Glutamatergic neuron (in vitro differentiated cells): ENCODE measurements around the gene EPHB2. TPM values are rescaled to one million over a fixed set of nuclear protein-coding genes. Genes with fewer than 3 reads are reported as not detected.

Source experiments
- DNase-seq: peaks from one replicate; pipeline ENCODE4 v3.0.0; 2022
- H3K27ac Mint-ChIP-seq: one replicate; pipeline ENCODE4 v1.8.0; 2020; ENCODE audit warnings: mild to moderate bottlenecking, mixed read lengths, inconsistent platforms; ENCODE audit not compliant: unreplicated experiment
- H3K27me3 Mint-ChIP-seq: one replicate; pipeline ENCODE4 v1.8.0; 2020; ENCODE audit warnings: mild to moderate bottlenecking, moderate library complexity, mixed read lengths, inconsistent platforms; ENCODE audit not compliant: unreplicated experiment
- H3K36me3 Mint-ChIP-seq: one replicate; pipeline ENCODE4 v1.8.0; 2020; ENCODE audit warnings: mild to moderate bottlenecking, mixed read lengths, inconsistent platforms; ENCODE audit not compliant: unreplicated experiment
- H3K4me1 Mint-ChIP-seq: one replicate; pipeline ENCODE4 v1.8.0; 2020; ENCODE audit warnings: mild to moderate bottlenecking, low read depth, mixed read lengths, inconsistent platforms; ENCODE audit not compliant: unreplicated experiment
- H3K4me3 Mint-ChIP-seq: one replicate; pipeline ENCODE4 v1.8.0; 2020; ENCODE audit warnings: mild to moderate bottlenecking, mixed read lengths, inconsistent platforms; ENCODE audit not compliant: unreplicated experiment
- H3K9me3 Mint-ChIP-seq: one replicate; pipeline ENCODE4 v1.8.0; 2020; ENCODE audit warnings: mild to moderate bottlenecking, moderate library complexity, mixed read lengths, inconsistent platforms; ENCODE audit not compliant: unreplicated experiment
- total RNA-seq: library from RNA; stranded (reverse); fragmentation: NEBNext Ultra II Directional; extraction: Animal tissue kit (Norgen Biotek cat#: 25700); gene quantifications from one replicate; pipeline ENCODE4 v1.2.1, GENCODE V29; 2021; ENCODE audit not compliant: unreplicated experiment
- TF ChIP-seq, protein P1 (sequence below): fragments of 200-600 bp; sonication (generic); IDR thresholded peaks from one replicate; pipeline ENCODE4 v1.5.0; 2021; ENCODE audit not compliant: partially characterized antibody, unreplicated experiment

EPHB2 gene
- total RNA-seq, 1 donor from 2014 or later: 93.0 TPM

DNA sequence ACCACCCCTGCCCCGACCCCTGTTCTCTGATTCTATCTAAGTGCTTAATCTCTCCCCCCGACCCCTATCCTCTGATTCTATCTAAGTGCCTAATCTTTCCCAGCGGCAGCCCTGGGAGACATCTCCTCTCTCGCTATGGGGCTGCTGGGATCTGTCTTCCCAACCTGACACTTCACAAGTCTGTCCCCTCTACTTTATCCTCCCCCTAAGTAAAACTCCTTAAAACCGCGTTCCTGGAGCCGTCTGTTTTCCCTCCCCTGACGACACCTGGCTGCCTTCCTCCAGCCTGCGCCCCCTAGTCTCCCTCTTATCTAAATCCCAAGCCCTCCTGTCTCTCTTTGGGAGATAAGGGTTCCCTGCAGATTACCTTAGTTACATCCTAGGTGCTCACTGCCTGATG lies 30.5 kb downstream of the EPHB2 start:
- H3K4me1 Mint-ChIP-seq: peaks cover 9% of the 10 kb centered on the region
- H3K36me3 Mint-ChIP-seq: no peaks in the 10 kb centered on the region
- peaks cover 5% of the 10 kb centered on the region for H3K9me3 Mint-ChIP-seq
- H3K27ac Mint-ChIP-seq: no peak overlapping the region
- no peaks in the 10 kb centered on the region for H3K27me3 Mint-ChIP-seq
- TF ChIP-seq, protein P1, sequence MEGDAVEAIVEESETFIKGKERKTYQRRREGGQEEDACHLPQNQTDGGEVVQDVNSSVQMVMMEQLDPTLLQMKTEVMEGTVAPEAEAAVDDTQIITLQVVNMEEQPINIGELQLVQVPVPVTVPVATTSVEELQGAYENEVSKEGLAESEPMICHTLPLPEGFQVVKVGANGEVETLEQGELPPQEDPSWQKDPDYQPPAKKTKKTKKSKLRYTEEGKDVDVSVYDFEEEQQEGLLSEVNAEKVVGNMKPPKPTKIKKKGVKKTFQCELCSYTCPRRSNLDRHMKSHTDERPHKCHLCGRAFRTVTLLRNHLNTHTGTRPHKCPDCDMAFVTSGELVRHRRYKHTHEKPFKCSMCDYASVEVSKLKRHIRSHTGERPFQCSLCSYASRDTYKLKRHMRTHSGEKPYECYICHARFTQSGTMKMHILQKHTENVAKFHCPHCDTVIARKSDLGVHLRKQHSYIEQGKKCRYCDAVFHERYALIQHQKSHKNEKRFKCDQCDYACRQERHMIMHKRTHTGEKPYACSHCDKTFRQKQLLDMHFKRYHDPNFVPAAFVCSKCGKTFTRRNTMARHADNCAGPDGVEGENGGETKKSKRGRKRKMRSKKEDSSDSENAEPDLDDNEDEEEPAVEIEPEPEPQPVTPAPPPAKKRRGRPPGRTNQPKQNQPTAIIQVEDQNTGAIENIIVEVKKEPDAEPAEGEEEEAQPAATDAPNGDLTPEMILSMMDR: no peak
- H3K4me3 Mint-ChIP-seq: no peak overlapping the region
- no peak for DNase-seq

DNA sequence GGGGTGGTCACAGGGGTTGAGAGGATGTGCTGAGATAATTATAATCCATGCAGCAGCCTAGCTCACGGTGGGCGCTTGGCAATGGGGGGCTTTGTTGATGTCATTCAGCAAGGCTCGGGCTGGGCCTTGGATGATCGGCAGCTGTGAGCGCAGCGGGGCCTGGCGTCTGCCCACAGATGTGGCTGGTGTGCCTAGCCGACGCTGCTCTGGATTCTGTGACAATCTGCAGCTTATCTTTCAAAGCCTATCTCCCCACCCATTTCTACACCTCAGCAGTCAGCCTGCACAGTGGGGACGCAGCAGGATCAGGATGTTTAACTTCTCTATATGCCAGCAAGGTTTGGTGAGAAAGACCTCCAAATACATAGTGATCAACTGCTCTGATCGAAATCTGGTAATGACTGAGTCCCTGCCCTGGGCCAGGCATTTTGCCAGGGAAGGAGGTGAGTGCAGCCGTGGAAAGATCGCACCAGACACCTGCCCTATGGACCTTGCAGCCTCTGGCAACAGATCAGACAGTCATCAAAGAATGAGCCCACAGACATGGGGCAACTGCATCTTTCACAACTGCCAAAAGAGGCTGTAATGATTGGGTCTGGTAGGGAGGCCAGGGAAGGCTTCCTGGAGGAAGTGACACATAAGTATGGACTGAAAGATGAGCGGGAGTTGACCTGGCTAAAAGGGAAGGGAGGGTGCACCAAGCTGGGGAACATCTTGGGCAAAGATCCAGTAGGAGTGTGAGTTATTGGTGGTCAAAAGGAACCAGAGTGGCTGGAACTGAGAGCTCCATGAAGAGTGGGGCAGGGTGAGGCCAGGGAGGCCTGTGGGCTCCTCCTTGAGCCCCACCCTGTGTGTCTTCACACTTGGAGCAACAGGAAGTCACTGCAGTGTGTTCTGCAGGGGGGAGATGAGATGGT lies 35.3 kb downstream of the EPHB2 start:
- Mint-ChIP-seq H3K4me1 (peaks cover 7% of the 10 kb centered on the region), H3K4me3 (no peak overlapping the region), H3K27me3 (no peaks in the 10 kb centered on the region), H3K27ac (no peak overlapping the region), H3K9me3 (no peaks in the 10 kb centered on the region), H3K36me3 (no peaks in the 10 kb centered on the region)
- no peak for DNase-seq
- TF ChIP-seq, protein P1: no peak

DNA sequence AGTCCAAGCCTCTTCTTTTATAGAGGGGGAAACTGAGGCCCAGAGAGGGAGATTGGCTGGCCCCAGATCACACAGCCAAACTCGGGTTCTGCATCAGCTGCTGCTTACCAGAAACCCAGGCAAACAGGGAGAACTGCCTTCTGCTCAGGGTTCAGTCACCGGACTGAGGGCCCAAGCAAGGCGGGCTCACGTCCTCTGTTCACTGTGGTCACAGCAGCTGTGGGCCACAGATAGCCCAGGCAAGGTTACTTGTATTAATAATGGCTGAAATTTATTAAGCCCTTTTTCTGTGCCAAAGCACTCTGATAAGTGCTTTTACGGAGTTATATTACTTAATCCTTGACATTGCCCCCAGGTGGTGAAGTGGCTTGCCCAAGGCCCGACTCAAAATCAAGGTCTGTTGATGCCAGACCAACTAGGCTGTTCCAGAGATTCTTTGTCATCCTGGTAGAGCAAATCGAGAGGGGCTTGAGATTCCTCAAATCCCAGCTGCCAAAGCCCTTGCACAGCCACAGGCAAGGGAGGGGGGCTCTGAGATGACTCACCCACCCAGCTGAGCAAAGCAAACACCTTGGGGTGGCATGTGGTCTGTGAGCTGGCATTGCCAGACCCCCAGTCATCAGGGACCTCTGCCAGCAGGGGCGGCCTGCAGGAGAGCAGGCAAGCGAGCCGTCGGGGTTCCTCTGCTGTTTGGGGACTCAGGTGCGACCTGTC lies 36.5 kb downstream of the EPHB2 start:
- H3K27me3 Mint-ChIP-seq: no peaks in the 10 kb centered on the region
- H3K4me1 Mint-ChIP-seq: no peaks in the 10 kb centered on the region
- DNase-seq: no peak
- no peaks in the 10 kb centered on the region for H3K36me3 Mint-ChIP-seq
- TF ChIP-seq, protein P1: no peak
- no peak overlapping the region for H3K4me3 Mint-ChIP-seq
- no peaks in the 10 kb centered on the region for H3K9me3 Mint-ChIP-seq
- no peak overlapping the region for H3K27ac Mint-ChIP-seq

DNA sequence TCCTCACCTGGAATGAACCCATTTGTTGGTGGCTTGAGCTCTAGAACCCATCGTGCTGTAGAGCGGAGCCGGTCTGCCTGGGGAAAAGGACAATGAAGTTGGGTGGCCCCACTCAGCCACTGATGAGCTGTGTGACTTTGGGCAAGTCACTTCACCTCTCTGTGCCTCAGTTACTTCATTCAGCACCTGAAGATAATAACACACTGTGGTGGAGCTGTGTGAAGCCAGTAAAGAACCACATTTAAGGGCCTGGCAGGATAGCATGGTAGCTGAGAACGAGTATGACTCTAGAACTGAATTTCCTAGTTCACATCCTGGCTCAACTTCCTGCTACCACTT lies 37.1 kb downstream of the EPHB2 start:
- no peaks in the 10 kb centered on the region for H3K9me3 Mint-ChIP-seq
- H3K27ac Mint-ChIP-seq: no peak overlapping the region
- H3K36me3 Mint-ChIP-seq: no peaks in the 10 kb centered on the region
- TF ChIP-seq, protein P1: no peak
- H3K27me3 Mint-ChIP-seq: no peaks in the 10 kb centered on the region
- no peak overlapping the region for H3K4me3 Mint-ChIP-seq
- DNase-seq: no peak
- H3K4me1 Mint-ChIP-seq: no peaks in the 10 kb centered on the region

DNA sequence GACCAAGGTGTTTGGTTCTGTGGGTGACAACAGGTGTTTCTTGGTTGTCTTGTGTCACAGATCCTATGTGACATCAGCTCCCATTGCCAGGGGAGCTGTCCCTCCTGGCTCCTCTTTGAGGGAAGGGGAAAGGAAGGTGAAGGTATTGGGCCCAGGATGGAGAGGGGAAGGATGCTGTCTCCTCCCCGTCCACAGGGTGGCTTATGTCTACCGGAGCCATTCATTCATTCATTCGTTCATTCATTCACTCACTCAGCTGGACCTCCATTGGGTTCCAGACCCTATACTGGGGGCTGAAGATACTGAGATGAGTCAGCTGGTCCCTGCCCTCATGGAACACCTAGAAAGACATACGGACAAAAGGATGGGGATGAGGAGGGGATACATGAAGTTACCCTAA lies 38.9 kb downstream of the EPHB2 start:
- DNase-seq: no peak
- H3K4me3 Mint-ChIP-seq: no peak overlapping the region
- H3K27ac Mint-ChIP-seq: no peak overlapping the region
- no peaks in the 10 kb centered on the region for H3K9me3 Mint-ChIP-seq
- H3K36me3 Mint-ChIP-seq: no peaks in the 10 kb centered on the region
- TF ChIP-seq, protein P1: no peak
- no peaks in the 10 kb centered on the region for H3K4me1 Mint-ChIP-seq
- peaks cover 3% of the 10 kb centered on the region for H3K27me3 Mint-ChIP-seq
